PC-9 (cell line): Measurements from ENCODE around the gene CNPY4.

Experiments used
- CTCF ChIP-seq: fragments of 200-600 bp; sonication (generic); conservative IDR thresholded peaks from 2 replicates; pipeline ENCODE4 v1.6.1; 2017; ENCODE audit warnings: mixed run types, antibody characterized with exemption, mild to moderate bottlenecking, moderate library complexity
- EZH2 ChIP-seq: fragments of 200-600 bp; sonication (generic); IDR thresholded peaks from 2 replicates; pipeline ENCODE4 v1.8.0; 2017; ENCODE audit warnings: antibody characterized with exemption, low read depth

GRCh38 chr7:100166970-100167911 is 47.8 kb downstream of the CNPY4 start:
- TF ChIP-seq CTCF: no peak
- no peak for TF ChIP-seq EZH2
